ENCODE data around the gene RBMY1B.
"Not testable (repeated sequence)": the region's sequence is repeated elsewhere in the genome, so short reads cannot be mapped to it uniquely, and the experiment has no call there.

Gene RBMY1B

DNA sequence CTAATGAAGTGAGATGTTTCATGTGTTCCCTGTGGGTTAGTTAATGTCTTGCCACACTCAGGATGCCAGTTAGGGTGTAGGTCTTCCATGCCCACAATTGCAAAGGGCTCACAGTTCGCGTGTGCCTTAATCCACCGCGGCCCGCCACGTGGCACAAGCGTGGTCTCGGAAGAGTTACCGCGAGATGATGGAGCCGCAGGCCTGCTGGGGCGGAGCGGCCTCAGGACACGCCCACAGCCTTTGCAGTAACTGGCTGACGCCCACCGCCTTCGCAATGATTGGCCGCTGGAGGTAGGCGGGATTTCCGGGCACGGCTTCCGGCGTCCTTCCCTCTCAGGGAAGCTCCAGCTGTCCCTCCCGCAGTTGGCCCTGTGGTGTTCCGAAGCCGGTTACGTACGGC lies at the start of gene RBMY1B:
RBMY1B (plus strand) TSS at position 301 of the 400 bp plus-strand sequence. CDS start 2,013 bp downstream, outside the sequence.
- not testable (repeated sequence) for DNase-seq (ENCODE audit: low read depth in 2 of 2)

DNA sequence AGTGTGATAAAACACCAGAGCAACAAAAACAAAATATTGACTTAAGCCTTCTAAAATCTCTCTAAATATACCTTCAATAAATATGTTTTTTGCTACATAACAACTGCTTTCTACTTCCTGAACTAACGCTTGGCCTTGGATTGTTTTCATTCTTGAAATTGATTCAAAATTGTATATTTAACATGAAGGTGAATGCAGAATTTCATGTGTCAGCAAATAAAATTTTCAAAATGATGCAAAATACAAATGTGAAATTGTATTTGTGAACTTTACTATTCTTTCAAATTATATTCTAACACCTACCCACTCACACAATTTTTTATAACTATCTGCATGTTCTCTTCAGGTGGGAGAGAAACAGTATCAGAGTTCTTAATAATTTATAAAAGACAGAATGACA lies 48.2 kb upstream of the RBMY1B start:
- DNase-seq (ENCODE audit: low read depth in 2 of 2), result not testable (repeated sequence)

DNA sequence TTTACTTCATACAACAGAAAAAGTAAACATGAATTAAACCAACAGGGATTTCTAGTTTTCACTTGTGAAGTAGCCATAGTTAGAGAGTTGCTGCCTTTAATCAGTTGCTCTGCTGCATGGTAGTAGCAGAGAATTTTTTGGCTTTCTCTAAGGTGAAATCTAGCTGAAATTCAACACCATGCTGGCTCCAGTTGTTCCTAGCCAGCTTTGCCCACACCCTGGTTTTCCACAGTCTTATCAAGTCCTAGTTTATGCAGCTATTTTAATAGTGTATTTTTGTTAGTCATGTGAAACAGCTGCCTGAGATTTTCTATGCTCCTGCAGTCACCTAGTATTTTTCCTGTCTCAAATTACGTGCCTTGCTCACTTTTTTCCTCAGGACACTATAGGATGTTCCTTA lies 28.2 kb upstream of the RBMY1B start:
- no peak for DNase-seq (ENCODE audit: low read depth in 2 of 2)

DNA sequence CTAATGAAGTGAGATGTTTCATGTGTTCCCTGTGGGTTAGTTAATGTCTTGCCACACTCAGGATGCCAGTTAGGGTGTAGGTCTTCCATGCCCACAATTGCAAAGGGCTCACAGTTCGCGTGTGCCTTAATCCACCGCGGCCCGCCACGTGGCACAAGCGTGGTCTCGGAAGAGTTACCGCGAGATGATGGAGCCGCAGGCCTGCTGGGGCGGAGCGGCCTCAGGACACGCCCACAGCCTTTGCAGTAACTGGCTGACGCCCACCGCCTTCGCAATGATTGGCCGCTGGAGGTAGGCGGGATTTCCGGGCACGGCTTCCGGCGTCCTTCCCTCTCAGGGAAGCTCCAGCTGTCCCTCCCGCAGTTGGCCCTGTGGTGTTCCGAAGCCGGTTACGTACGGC lies 23.4 kb downstream of the RBMY1B start, which contains the start of gene RBMY1A1:
RBMY1A1 (plus strand) TSS at position 301 of the 400 bp plus-strand sequence. CDS start 2,013 bp downstream, outside the sequence.
- not testable (repeated sequence) for DNase-seq (ENCODE audit: low read depth in 2 of 2)

DNA sequence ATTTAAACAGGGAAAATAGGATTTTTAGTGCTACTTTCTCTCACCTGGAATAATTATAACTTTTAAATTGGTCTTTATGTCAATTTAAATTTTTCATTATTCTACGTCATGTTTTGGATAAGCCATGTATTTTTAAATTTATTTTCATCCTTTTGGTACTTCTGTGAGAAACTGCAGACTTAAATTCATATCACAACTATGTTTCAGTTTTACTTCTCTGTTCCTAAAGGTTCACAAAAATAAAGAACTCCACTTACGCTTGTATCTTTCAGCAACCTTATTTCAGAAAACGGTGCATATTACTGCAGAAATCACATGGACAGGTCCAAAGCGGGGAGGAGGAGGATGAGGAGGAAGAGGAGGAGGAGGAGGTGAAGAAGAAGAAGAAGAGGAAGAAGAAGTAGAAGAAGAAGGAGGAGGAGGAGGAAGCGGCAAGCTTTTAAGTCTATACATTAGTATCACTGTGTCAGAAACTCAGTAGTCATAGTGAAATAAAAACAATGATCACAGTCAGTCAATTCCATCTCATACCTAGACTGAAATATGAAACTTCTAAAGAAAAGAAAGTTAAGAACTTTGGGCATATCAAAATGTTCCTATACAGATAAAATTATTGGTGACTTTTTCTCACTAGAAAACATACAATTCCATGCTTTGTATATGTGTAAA lies 48.3 kb downstream of the RBMY1B start:
- not testable (repeated sequence) for DNase-seq (ENCODE audit: low read depth in 2 of 2)

All from stimulated activated CD8-positive, alpha-beta memory T cell treated with anti-CD3 and anti-CD28 coated beads, Interleukin-2, amount 100 ng/mL, for 48 hours (primary cell).